Astrocyte (in vitro differentiated cells and primary cell): ENCODE results near the gene RAB3IL1. TPM values are rescaled to one million over a fixed set of nuclear protein-coding genes. Genes with fewer than 3 reads are reported as not detected.

Source experiments
- DNase-seq: peaks from one replicate; pipeline ENCODE4 v3.0.0-alpha.2; 2010; ENCODE audit warnings: low read depth
- FAIRE-seq: peaks from 2 replicates; lab custom pipeline; 2011; peaks lifted over from hg19 to GRCh38; lab: Jason Lieb, UNC
- H2AFZ ChIP-seq: 2 replicates; pipeline ENCODE4 v1.6.0; 2012; ENCODE audit warnings: low read depth, low read length, inconsistent platforms
- H3K27ac ChIP-seq: 2 replicates; pipeline ENCODE4 v1.5.1; 2011; ENCODE audit warnings: low read depth, low read length, inconsistent platforms
- H3K27me3 ChIP-seq: 2 replicates; pipeline ENCODE4 v1.6.0; 2011; ENCODE audit warnings: low read length, inconsistent platforms; ENCODE audit not compliant: insufficient read depth
- H3K36me3 ChIP-seq: 2 replicates; pipeline ENCODE4 v1.5.1; 2011; ENCODE audit warnings: low read length, inconsistent platforms; ENCODE audit not compliant: insufficient read depth
- H3K4me1 ChIP-seq: 2 replicates; pipeline ENCODE4 v1.5.1; 2011; ENCODE audit warnings: low read length, inconsistent platforms; ENCODE audit not compliant: insufficient read depth
- H3K4me2 ChIP-seq: 2 replicates; pipeline ENCODE4 v1.6.0; 2012; ENCODE audit warnings: low read length, inconsistent platforms
- H3K4me3 ChIP-seq: 2 replicates; pipeline ENCODE4 v1.5.1; 2011; ENCODE audit warnings: low read depth, mild to moderate bottlenecking, low read length, inconsistent platforms; ENCODE audit not compliant: insufficient read depth
- H3K79me2 ChIP-seq: 2 replicates; pipeline ENCODE4 v1.6.0; 2012; ENCODE audit warnings: mild to moderate bottlenecking, low read length, inconsistent platforms; ENCODE audit not compliant: insufficient read depth
- H3K9ac ChIP-seq: 2 replicates; pipeline ENCODE4 v1.6.0; 2012; ENCODE audit warnings: mild to moderate bottlenecking, low read length, inconsistent platforms
- H3K9me3 ChIP-seq: 2 replicates; pipeline ENCODE4 v1.5.1; 2012; ENCODE audit warnings: low read depth, mild to moderate bottlenecking, low read length, inconsistent platforms; ENCODE audit not compliant: insufficient read depth
- H4K20me1 ChIP-seq: 2 replicates; pipeline ENCODE4 v1.6.0; 2012; ENCODE audit warnings: low read length, inconsistent platforms; ENCODE audit not compliant: insufficient read depth
- H3K27ac Mint-ChIP-seq: one replicate; pipeline ENCODE4 v1.8.0; 2021; ENCODE audit warnings: mild to moderate bottlenecking, mixed read lengths; ENCODE audit not compliant: unreplicated experiment
- H3K27me3 Mint-ChIP-seq: one replicate; pipeline ENCODE4 v1.8.0; 2021; ENCODE audit warnings: low read depth, mixed read lengths; ENCODE audit not compliant: unreplicated experiment
- H3K36me3 Mint-ChIP-seq: one replicate; pipeline ENCODE4 v1.8.0; 2021; ENCODE audit warnings: low read depth, mixed read lengths; ENCODE audit not compliant: unreplicated experiment
- H3K4me1 Mint-ChIP-seq: one replicate; pipeline ENCODE4 v1.8.0; 2021; ENCODE audit warnings: low read depth, mixed read lengths; ENCODE audit not compliant: unreplicated experiment
- H3K4me3 Mint-ChIP-seq: one replicate; pipeline ENCODE4 v1.8.0; 2021; ENCODE audit warnings: mild to moderate bottlenecking, moderate library complexity, mixed read lengths; ENCODE audit not compliant: unreplicated experiment
- H3K9me3 Mint-ChIP-seq: one replicate; pipeline ENCODE4 v1.8.0; 2021; ENCODE audit warnings: mild to moderate bottlenecking, mixed read lengths; ENCODE audit not compliant: unreplicated experiment
- EZH2 ChIP-seq: IDR thresholded peaks from 2 replicates; pipeline ENCODE4 v1.6.1; 2012; ENCODE audit warnings: mild to moderate bottlenecking, low read length, inconsistent platforms; ENCODE audit not compliant: insufficient read depth
- total RNA-seq: library from RNA; stranded (reverse); gene quantifications from 2 replicates; pipeline ENCODE4 v1.2.1, GENCODE V29; 2021
- TF ChIP-seq, protein P1 (sequence below): IDR thresholded peaks from 2 replicates; pipeline ENCODE4 v1.5.1; 2011; ENCODE audit warnings: low read depth, mild to moderate bottlenecking, inconsistent platforms, low read length, moderate library complexity; ENCODE audit not compliant: insufficient read depth

Gene RAB3IL1
- total RNA-seq, 1 donor from 2014 or later, result 0.91 TPM

DNA sequence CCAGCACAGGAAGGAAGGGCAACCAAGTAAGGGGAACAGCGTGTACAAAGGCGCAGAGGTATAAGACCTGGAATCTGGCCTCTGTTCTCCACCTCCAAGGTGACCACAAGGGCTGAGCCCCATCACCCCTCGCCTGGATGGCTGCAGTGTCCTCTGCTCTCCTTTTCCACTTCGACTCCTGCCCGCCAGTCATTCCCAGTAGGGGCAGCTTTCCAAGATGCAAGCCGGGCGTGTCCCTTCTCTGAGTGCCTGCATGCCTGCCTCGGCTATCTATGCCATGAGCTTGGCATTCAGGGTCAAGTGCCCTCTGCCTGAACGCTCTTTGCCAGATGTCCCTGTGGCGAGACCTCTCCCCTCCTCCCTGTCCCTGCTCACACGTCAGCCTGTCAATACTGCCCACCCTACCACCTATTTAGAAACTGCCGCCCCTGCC lies 43.0 kb downstream of the RAB3IL1 start:
- peaks cover 9% of the 10 kb centered on the region for H3K4me1 ChIP-seq

DNA sequence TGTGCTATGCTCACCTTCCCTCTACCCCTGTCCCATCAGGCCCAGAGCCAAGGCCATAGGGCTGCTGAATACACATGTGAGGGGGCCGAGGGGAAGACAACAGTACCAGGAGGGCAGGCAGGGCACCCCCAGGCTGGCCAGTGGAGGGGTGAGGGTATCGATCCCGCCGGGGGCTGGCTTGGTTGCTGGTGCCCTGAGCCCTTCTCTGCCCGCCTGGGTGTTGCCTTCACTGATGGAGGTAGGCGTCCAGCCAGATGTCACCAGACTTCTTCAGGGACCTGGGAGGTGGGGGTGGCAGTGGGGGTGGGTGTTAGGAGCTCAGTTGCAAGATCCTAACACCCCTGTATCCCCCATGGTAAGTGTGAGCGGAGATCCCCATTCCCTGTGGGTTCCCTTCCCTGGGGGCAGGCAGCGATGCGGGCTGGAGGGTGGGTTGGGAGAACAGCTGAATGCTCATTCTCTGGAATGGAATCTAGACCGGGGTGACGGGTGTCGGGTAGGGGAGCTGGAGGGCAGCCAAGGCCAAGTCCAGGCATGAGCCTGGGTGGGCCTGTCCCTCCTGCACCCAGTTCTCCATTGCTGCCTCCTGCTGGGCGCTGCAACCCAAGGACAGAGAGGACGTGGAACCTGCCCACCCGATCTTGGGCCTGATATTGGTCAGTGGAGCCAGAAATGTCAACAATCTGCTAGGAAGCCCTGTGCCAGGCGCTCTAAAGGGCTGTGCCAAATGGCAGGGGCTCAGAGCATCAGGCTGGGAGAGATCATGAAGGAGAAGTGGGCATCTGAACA lies 43.6 kb downstream of the RAB3IL1 start:
- FAIRE-seq (no peak), DNase-seq (no peak)
- Histone ChIP-seq H3K4me1 (peaks cover 9% of the 10 kb centered on the region), H3K4me3 (no peak overlapping the region), H3K79me2 (no peaks in the 10 kb centered on the region), H3K27me3 (no peaks in the 10 kb centered on the region), H3K9me3 (no peaks in the 10 kb centered on the region), H4K20me1 (no peaks in the 10 kb centered on the region), H2AFZ (no peak overlapping the region), H3K9ac (no peak overlapping the region), H3K36me3 (no peaks in the 10 kb centered on the region), H3K4me2 (no peak overlapping the region), H3K27ac (no peak overlapping the region)
- Mint-ChIP-seq H3K4me1 (peaks cover 3% of the 10 kb centered on the region), H3K27me3 (peaks cover 6% of the 10 kb centered on the region), H3K27ac (no peak overlapping the region), H3K9me3 (peaks cover 3% of the 10 kb centered on the region), H3K4me3 (no peak overlapping the region), H3K36me3 (peaks cover 20% of the 10 kb centered on the region)
- TF ChIP-seq, protein P1, sequence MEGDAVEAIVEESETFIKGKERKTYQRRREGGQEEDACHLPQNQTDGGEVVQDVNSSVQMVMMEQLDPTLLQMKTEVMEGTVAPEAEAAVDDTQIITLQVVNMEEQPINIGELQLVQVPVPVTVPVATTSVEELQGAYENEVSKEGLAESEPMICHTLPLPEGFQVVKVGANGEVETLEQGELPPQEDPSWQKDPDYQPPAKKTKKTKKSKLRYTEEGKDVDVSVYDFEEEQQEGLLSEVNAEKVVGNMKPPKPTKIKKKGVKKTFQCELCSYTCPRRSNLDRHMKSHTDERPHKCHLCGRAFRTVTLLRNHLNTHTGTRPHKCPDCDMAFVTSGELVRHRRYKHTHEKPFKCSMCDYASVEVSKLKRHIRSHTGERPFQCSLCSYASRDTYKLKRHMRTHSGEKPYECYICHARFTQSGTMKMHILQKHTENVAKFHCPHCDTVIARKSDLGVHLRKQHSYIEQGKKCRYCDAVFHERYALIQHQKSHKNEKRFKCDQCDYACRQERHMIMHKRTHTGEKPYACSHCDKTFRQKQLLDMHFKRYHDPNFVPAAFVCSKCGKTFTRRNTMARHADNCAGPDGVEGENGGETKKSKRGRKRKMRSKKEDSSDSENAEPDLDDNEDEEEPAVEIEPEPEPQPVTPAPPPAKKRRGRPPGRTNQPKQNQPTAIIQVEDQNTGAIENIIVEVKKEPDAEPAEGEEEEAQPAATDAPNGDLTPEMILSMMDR, result no peak
- no peak for TF ChIP-seq EZH2

More for the DNA sequence above, 43.0 kb downstream of the RAB3IL1 start:
- Mint-ChIP-seq H3K27me3 (peaks cover 6% of the 10 kb centered on the region), H3K27ac (no peak overlapping the region), H3K4me1 (peaks cover 3% of the 10 kb centered on the region), H3K36me3 (peaks cover 20% of the 10 kb centered on the region), H3K4me3 (no peak overlapping the region), H3K9me3 (peaks cover 3% of the 10 kb centered on the region)
- Histone ChIP-seq H2AFZ (no peak overlapping the region), H4K20me1 (no peaks in the 10 kb centered on the region), H3K4me3 (no peak overlapping the region), H3K9me3 (no peaks in the 10 kb centered on the region), H3K27ac (no peak overlapping the region), H3K36me3 (no peaks in the 10 kb centered on the region), H3K4me2 (no peak overlapping the region), H3K27me3 (no peaks in the 10 kb centered on the region), H3K79me2 (no peaks in the 10 kb centered on the region), H3K9ac (no peak overlapping the region)
- DNase-seq (no peak), FAIRE-seq (no peak)
- TF ChIP-seq, protein P1, result no peak
- TF ChIP-seq EZH2, result no peak

DNA sequence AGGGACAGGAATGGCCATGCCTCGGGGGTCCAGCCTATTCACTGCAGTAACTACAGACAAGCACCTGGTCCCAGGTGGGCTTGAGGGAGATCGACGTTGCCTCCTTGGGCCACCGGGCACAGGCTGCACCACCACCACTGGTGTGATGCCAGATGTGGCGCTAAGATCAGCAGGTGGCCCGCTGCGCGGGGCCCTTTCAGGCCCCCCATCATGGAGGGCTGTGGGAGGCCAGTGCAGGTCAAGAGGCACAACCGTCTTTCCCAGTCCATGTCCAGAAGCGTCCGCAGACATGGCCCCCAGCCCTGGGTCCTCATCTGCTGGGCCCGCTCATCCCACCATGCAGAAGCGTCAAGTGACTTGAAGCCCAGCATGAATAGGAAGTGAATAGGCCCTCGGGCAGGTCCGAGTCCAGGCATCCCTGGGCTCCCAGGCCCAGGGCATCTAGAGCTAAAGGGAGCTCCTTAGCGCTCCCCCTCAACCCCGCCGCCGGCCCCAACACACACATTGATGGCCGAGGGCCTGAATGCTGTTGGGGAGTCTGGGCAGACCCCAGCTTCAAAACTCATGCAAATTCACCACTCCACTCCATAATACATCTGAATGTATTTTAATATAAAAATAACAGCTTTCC lies 44.3 kb downstream of the RAB3IL1 start:
- H3K4me3 Mint-ChIP-seq, result no peak overlapping the region
- H3K4me1 Mint-ChIP-seq, result peaks cover 3% of the 10 kb centered on the region
- H3K36me3 Mint-ChIP-seq, result peaks cover 19% of the 10 kb centered on the region
- no peak overlapping the region for H2AFZ ChIP-seq
- H4K20me1 ChIP-seq, result no peaks in the 10 kb centered on the region
- peaks cover 6% of the 10 kb centered on the region for H3K27me3 Mint-ChIP-seq
- H3K9ac ChIP-seq, result no peak overlapping the region
- peaks cover 9% of the 10 kb centered on the region for H3K4me1 ChIP-seq
- H3K4me2 ChIP-seq, result no peak overlapping the region
- TF ChIP-seq, protein P1, result no peak
- TF ChIP-seq EZH2, result no peak
- no peaks in the 10 kb centered on the region for H3K9me3 ChIP-seq
- no peaks in the 10 kb centered on the region for H3K79me2 ChIP-seq
- no peaks in the 10 kb centered on the region for H3K36me3 ChIP-seq
- DNase-seq (no peak), FAIRE-seq (no peak)
- H3K4me3 ChIP-seq, result no peak overlapping the region
- H3K27ac Mint-ChIP-seq, result no peak overlapping the region
- H3K27ac ChIP-seq, result no peak overlapping the region
- H3K9me3 Mint-ChIP-seq, result peaks cover 3% of the 10 kb centered on the region
- no peaks in the 10 kb centered on the region for H3K27me3 ChIP-seq
